Testis (tissue), 2 donors: Measurements from ENCODE around the gene ZFAND5.

Experiments
- POLR2A ChIP-seq: fragments of 450-650 bp; IDR thresholded peaks from one replicate; pipeline ENCODE4 v1.6.1; 2017; ENCODE audit warnings: antibody characterized with exemption, mild to moderate bottlenecking, moderate library complexity
- TF ChIP-seq, protein P1 (sequence below), 3 experiments: fragments of 450-650 bp in 2 of 3; fragments of 200-600 bp in 1 of 3; sonication (generic) in 1 of 3; IDR thresholded peaks; one replicate each; pipeline ENCODE4 v1.5.1; 2016 to 2019; ENCODE audit warnings: antibody characterized with exemption in 3 of 3, mild to moderate bottlenecking in 2 of 3, moderate library complexity in 1 of 3

DNA sequence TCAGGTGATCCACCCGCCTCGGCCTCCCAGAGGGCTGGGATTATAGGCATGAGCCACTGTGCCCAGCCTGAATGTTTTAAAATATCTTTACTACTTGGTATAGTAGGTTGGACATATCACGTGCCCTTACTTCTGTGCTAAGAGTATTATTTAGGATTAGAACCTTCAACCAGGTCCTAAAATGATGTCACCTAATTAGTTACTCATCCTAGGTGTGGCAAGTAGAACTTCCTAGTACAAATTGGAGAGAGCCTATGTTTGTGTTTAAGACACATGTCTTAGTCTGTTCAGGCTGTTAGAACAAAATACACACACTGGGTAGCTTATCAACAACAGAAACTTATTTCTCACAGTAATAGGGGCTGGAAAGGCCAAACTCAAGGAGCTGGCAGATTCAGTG, 51.5 kb downstream of the ZFAND5 start:
- TF ChIP-seq, protein P1, sequence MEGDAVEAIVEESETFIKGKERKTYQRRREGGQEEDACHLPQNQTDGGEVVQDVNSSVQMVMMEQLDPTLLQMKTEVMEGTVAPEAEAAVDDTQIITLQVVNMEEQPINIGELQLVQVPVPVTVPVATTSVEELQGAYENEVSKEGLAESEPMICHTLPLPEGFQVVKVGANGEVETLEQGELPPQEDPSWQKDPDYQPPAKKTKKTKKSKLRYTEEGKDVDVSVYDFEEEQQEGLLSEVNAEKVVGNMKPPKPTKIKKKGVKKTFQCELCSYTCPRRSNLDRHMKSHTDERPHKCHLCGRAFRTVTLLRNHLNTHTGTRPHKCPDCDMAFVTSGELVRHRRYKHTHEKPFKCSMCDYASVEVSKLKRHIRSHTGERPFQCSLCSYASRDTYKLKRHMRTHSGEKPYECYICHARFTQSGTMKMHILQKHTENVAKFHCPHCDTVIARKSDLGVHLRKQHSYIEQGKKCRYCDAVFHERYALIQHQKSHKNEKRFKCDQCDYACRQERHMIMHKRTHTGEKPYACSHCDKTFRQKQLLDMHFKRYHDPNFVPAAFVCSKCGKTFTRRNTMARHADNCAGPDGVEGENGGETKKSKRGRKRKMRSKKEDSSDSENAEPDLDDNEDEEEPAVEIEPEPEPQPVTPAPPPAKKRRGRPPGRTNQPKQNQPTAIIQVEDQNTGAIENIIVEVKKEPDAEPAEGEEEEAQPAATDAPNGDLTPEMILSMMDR (IDR thresholded peaks at IDR 0.05), result no peak
- TF ChIP-seq POLR2A, result no peak
